Cardiac septum (tissue), 1 donor: Measurements from ENCODE around the gene NT5C. TPM values are rescaled to one million over a fixed set of nuclear protein-coding genes. Genes with fewer than 3 reads are reported as not detected.
"Not testable (repeated sequence)": the region's sequence is repeated elsewhere in the genome, so short reads cannot be mapped to it uniquely, and the experiment has no call there.

Experiments
- DNase-seq: peaks from one replicate; pipeline ENCODE4 v3.0.0-alpha.2; 2020; ENCODE audit warnings: low spot score
- intact Hi-C: fragments of 100-400 bp; cut with DNase I; formaldehyde crosslinking; loops from one replicate; pipeline ENCODE4 v1.14.0; 2022
- long read RNA-seq: library from polyadenylated mRNA; unstranded; transcript quantifications from one replicate; pipeline ENCODE4 v2.0.0, GENCODE V29; 2021
- total RNA-seq: library from RNA; stranded (reverse); fragmentation: NEBNext Ultra II Directional; extraction: Animal tissue kit (Norgen Biotek cat#: 25700); gene quantifications from one replicate; pipeline ENCODE4 v1.2.1, GENCODE V29; 2021
- donor health status: DM: no; HTN: no; CAD: no.

NT5C gene
- 27.7 TPM for total RNA-seq
- long read RNA-seq, transcript NT5C-201 (5 exons, 954 nt): major isoform, 17 of 37 reads
- long read RNA-seq, partial matches to known transcripts: 3 of 37 reads
- long read RNA-seq, other reads (novel, unspliced or antisense): 7 of 37 reads

- intact Hi-C loops: loop anchor here (2.0 kb wide), 1 partner anchor 71 kb away; no protein-coding TSS in a partner anchor
Measured at GRCh38 chr17:75131278-75132017, at the start of gene NT5C. Gene NT5C, minus strand, starts transcription at chr17:75131742. Its CDS starts 35 bp downstream, at chr17:75131707.

DNA sequence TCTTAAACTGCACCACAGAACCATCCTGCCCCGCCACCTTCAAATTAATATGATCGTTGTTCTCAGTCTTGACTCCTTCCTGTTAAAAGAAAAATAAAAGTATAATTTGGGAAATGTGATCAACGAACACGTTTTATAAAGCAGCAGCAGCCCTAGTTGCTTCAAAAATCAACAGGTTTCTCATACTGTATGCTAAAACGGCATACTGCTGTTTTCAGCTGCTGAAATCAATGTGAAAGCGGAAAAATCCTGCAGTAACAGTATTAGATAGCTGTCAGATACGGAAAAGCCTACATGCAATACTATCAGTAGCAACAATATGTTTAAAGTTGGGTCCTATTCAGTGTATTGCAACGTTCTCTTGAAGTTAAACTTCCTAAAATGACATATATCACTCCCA, 49.6 kb upstream of the NT5C start:
- intact Hi-C loops: no loop called here

More at GRCh38 chr17:75131278-75132017, at the start of gene NT5C:
- DNase-seq: peak; percentile 88

DNA sequence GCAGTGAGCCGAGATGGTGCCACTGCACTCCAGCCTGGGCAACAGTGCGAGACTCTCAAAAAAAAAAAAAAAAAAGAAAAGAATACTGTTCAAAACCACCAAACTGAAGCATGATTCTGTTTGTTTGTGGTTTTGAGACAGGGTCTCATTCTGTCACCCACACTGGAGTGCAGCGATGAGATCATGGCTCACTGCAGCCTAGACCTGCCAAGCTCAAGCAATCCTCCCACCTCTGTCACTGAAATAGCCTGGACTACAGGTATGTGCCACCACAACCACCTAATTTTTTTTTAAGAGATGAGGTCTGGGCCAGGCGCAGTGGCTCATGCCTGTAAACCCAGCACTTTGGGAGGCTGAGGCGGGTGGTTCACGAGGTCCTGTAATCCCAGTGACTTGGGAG, 46.9 kb upstream of the NT5C start:
- DNase-seq: no peak
- intact Hi-C loops: no loop called here

More for the DNA sequence above, 49.6 kb upstream of the NT5C start:
- no peak for DNase-seq

GRCh38 chr17:75176625-75177024, 45.1 kb upstream of the NT5C start:
- intact Hi-C loops: no loop called here
- no peak for DNase-seq

- intact Hi-C loops: loop anchor here (5.0 kb wide), 1 partner anchor 58 kb away; no protein-coding TSS in a partner anchor
- DNase-seq: no peak
Measured at GRCh38 chr17:75174996-75175395, 43.5 kb upstream of the NT5C start.

GRCh38 chr17:75173526-75173925, 42.0 kb upstream of the NT5C start:
- DNase-seq: no peak
- intact Hi-C loops: loop anchor here (5.0 kb wide), 1 partner anchor 56 kb away; no protein-coding TSS in a partner anchor

DNA sequence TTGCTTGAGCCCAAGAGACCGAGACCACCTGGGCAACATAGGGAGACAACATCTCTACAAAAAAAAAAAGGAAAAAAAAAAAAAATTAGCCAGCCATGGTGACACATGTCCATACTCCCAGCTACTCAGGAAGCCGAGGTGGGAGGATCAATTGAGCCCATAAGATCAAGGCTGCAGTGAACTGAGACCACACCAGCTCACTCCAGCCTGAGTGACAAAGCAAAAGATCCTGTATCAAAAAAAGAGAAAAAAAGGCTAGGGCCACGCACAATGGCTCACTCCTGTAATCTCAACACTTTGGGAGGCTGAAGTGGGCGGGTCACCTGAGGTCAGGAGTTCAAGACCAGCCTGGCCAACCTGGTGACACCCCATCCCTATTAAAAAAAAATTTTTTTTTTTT, 37.5 kb upstream of the NT5C start:
- intact Hi-C loops: no loop called here
- no peak for DNase-seq

- intact Hi-C loops, DNase-seq: not testable (repeated sequence)
Measured at GRCh38 chr17:75164606-75165005, 33.1 kb upstream of the NT5C start.

- intact Hi-C loops: no loop called here
- DNase-seq: no peak
Measured at GRCh38 chr17:75163074-75163473, 31.5 kb upstream of the NT5C start.

DNA sequence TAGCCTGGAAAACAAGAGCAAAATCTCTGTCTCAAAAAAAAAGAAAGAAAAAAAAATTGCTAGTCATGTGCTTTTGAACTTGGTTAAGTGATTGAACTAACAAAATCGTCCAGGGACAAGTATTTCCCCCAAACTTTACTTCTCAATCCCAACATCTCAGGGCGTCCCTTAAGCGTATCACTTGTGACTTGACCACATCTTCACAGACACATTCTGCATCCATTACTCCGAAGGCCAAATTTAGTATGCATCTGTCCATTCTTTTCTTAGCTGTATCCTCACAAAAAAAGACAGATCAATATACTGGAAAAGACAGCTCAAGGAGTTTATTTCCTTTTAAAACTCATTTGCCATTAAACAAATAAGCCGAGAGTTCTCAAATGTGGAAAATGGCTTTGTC, 28.7 kb upstream of the NT5C start:
- no peak for DNase-seq
- intact Hi-C loops: no loop called here

GRCh38 chr17:75159196-75160031, 27.9 kb upstream of the NT5C start:
- intact Hi-C loops: no loop called here
- DNase-seq: no peak

- DNase-seq: not testable (repeated sequence)
Measured at GRCh38 chr17:75158480-75158879, 26.9 kb upstream of the NT5C start.

DNA sequence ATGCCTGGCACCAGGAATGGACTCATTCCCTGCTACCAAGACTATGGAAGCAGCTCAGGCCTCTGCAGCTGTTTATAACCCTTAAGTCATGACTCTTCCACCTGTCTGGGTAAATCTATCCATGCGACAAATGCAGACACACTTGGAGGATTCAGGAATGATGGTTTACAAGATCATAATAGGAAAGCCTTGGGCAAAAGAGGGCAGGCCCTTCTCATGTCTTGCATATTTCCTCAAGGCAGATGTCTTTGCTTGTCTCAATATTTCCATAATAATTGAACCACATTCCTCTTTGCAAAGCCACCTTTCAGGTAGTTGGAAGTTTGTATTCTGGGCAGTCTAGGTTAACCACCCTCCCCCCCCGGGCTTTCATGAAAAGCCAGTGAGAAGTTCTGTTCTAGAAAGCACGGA, 23.7 kb upstream of the NT5C start:
- intact Hi-C loops: no loop called here
- no peak for DNase-seq

More at GRCh38 chr17:75158480-75158879, 26.9 kb upstream of the NT5C start:
- intact Hi-C loops: not testable (repeated sequence)

DNA sequence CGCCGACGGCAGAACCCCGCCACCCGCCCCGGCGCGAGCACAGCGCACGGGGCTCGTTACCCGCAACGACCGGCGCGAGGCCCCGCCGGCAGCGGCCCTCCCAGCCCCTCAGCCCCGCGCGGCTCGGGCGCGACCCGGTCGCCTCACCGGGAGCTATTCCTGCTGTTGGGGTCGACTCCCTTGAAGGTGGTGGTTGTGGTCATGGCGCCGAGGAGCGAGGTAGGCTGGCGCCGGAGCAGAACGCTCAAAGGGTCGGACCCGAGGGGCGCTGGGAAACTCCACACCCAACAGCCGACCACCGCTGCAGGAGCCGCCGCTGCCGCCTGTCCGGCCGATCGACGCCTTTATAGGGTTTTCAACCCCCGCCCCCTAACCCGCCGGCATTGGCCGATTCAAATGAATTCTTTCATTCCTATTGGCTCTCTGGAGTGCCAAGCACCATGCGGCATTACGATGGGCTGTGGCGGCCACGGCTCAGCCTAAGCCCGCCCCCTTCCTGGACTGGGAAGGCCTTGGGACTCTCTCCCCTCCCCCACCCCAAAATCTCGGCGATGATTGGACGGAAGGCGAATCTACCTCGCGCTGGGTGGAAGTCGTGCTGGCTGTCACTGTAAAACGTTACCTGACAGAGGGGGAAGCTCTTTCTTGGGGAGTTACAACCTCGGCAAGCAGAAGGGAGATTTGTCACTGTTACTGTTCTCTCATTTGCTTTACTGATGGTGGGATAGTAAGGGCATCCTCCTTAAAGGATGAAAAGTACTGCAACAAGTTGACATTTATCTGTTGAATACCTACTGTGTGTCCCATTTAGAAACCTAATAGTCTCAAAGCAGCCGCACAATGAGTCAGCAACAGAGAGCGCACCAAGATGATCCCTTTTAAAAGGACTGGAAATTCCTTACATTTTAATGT, 22.9 kb upstream of the NT5C start, which contains the start of gene JPT1:
TSS of gene JPT1 (minus strand) at position 318 of the 912 bp plus-strand sequence. CDS start at position 203, 115 bp downstream.
- intact Hi-C loops: loop anchor here (5.0 kb wide), 1 partner anchor 42 kb away; no protein-coding TSS in a partner anchor

DNA sequence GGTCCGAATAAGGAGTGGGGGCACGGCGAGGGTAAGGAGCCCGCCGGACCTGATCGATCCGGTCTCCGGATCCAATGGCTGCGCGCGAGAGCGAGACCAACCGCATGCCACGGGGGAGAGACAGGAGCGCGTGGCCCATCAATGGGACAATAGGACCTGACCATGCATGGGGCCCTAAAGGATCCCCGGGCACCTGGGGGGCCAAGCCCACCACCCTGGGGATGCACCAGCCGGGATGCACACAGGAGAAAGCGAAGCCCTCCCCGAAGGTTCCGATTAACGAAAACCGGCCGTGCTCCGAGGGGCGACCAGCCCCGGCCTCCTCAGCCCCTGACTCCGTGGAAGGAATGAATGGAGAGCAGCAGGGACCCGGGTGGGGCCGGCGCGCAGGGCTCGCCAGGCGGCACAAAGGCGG, 22.2 kb upstream of the NT5C start:
- intact Hi-C loops: loop anchor here (5.0 kb wide), 1 partner anchor 41 kb away; no protein-coding TSS in a partner anchor
- no peak for DNase-seq

More for the DNA sequence above, 22.9 kb upstream of the NT5C start, which contains the start of gene JPT1:
- peak; percentile 98 for DNase-seq

- intact Hi-C loops: loop anchor here (5.0 kb wide), 1 partner anchor 41 kb away; no protein-coding TSS in a partner anchor
- DNase-seq: no peak
Measured at GRCh38 chr17:75152922-75153779, 21.6 kb upstream of the NT5C start.

DNA sequence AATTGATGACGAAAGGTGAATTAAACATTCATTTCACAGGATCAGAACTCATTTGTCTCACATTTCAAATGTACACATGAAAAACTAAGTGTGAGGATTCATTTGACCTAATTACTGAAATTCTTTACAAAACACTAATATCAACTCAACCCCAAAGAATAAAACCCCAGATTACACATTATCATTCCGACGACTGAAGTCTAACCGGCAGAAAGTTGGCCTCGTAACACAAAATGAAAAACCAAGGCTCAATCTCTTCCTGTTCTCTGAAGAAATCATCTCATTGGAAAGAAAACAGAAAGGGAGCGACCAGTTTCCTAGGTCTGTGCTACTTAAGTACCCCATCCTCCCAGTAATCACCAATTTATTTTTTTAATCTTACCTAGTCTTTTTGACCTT, 21.0 kb upstream of the NT5C start:
- intact Hi-C loops: loop anchor here (5.0 kb wide), 1 partner anchor 40 kb away; no protein-coding TSS in a partner anchor
- no peak for DNase-seq

GRCh38 chr17:75151930-75152329, 20.4 kb upstream of the NT5C start:
- intact Hi-C loops: loop anchor here (5.0 kb wide), 1 partner anchor 40 kb away; no protein-coding TSS in a partner anchor
- no peak for DNase-seq
